NB4 (cell line): ENCODE results near the gene VAV3.

Experiments
- CTCF ChIP-seq: IDR thresholded peaks from one replicate; pipeline ENCODE4 v1.5.1; 2012; ENCODE audit warnings: low read depth, low read length
- MAX ChIP-seq: IDR thresholded peaks from 2 replicates; pipeline ENCODE4 v1.6.1; 2011; ENCODE audit warnings: low read depth, low read length

GRCh38 chr1:107698161-107698560 lies 266.8 kb downstream of the VAV3 start:
- TF ChIP-seq CTCF (no peak), MAX (no peak)
